ENCODE measurements around the gene TTF1.

- TF ChIP-seq, protein P1, sequence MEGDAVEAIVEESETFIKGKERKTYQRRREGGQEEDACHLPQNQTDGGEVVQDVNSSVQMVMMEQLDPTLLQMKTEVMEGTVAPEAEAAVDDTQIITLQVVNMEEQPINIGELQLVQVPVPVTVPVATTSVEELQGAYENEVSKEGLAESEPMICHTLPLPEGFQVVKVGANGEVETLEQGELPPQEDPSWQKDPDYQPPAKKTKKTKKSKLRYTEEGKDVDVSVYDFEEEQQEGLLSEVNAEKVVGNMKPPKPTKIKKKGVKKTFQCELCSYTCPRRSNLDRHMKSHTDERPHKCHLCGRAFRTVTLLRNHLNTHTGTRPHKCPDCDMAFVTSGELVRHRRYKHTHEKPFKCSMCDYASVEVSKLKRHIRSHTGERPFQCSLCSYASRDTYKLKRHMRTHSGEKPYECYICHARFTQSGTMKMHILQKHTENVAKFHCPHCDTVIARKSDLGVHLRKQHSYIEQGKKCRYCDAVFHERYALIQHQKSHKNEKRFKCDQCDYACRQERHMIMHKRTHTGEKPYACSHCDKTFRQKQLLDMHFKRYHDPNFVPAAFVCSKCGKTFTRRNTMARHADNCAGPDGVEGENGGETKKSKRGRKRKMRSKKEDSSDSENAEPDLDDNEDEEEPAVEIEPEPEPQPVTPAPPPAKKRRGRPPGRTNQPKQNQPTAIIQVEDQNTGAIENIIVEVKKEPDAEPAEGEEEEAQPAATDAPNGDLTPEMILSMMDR (IDR thresholded peaks at IDR 0.05 in 8 of 11, conservative IDR thresholded peaks at IDR 0.05 in 3 of 11) = no peak
- no peak for TF ChIP-seq POLR2A (IDR thresholded peaks at IDR 0.05)
These were observed 20.2 kb upstream of the TTF1 start for GRCh38 chr9:132426639-132427414.

Measured in spleen (tissue), 7 donors.